Caki2 (cell line): ENCODE data around the gene HNRNPK. TPM values are rescaled to one million over a fixed set of nuclear protein-coding genes. Genes with fewer than 3 reads are reported as not detected.

Experiments used
- total RNA-seq: library from RNA; depleted of rRNA; stranded (reverse); fragments of >200 nt; shearing (Covaris generic); gene quantifications from 2 replicates; pipeline ENCODE4 v1.2.3, GENCODE V29; 2014; ENCODE audit warnings: low replicate concordance; rRNA removed

Gene HNRNPK
- total RNA-seq, 1 experiment from 2014 or later, result 719 TPM

Other genes with a start within 250 kb of the HNRNPK start
- 0.14 and 0.27 TPM in 2 replicates for gene GKAP1, start 162.4 kb downstream of the HNRNPK start, total RNA-seq
- 0.67 and 4.8 TPM in 2 replicates for gene KIF27, start 58.8 kb downstream of the HNRNPK start, total RNA-seq
- 4.7 and 12.4 TPM in 2 replicates for gene RMI1, start 590 bp upstream of the HNRNPK start, total RNA-seq